NCI-H146 (cell line): ENCODE results near the gene RNF149.
"Not testable (repeated sequence)": the region's sequence is repeated elsewhere in the genome, so short reads cannot be mapped to it uniquely, and the experiment has no call there.

ENCODE experiments used
- DNase-seq: peaks from one replicate; lab custom pipeline; 2025; lab: John Stamatoyannopoulos, UW

The RNF149 gene, protein sequence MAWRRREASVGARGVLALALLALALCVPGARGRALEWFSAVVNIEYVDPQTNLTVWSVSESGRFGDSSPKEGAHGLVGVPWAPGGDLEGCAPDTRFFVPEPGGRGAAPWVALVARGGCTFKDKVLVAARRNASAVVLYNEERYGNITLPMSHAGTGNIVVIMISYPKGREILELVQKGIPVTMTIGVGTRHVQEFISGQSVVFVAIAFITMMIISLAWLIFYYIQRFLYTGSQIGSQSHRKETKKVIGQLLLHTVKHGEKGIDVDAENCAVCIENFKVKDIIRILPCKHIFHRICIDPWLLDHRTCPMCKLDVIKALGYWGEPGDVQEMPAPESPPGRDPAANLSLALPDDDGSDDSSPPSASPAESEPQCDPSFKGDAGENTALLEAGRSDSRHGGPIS

DNA sequence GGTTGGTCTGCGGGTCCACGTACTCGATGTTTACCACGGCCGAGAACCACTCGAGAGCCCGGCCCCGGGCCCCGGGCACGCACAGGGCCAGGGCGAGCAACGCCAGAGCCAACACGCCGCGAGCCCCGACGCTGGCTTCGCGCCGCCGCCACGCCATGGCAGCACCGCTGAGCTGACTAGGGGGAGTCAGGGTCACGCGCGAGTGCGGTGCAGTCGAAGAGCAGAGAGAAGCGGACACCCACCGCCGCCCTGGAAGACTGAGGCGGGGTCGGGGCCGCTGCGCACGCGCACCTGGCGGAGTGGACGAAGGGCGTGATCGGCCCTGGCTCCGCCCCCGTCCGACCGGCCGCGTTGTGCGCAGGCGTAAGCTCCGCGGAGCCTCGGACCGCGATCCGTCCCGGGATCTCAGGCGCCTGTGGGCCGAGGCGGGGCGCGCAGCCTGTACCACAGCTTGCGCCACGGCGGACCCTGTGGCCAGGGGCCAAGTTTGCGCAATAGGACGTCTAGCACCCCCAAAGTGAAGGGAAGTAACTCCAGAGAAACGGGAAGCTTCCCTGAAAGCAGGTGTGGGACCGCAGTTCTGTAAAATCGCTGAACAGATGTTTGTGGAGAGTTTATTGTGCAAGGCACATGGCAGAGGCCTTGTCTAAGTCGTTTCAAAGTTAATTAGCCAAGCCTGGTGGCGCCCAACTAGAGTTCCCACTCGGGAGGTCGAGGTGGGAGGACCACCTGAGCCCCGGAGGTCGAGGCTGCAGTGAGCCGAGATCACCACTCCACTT, at the start of gene RNF149:
RNF149 (minus strand) TSS at position 270 of the 779 bp plus-strand sequence; CDS start at position 157, 113 bp downstream.
- peak; percentile 89 for DNase-seq

DNA sequence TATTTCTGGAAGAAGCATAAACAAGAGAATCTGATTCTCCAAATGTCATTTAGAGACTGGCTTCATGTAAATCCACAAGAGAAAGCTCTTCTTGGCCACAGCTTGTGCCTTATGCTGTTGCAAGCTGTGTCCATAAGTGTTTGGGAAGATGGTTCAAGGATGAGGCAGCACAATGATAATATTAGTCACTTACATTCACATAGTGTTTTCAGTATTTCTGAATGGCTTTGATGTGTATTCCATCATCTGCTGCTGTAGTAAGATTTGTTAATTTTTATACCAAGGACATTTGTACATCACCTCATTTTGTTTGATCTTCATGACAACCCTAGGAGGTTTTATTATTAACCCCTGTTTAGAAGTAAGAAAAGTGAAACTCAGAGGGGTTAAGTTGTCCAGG, 48.9 kb upstream of the RNF149 start:
- no peak for DNase-seq

DNA sequence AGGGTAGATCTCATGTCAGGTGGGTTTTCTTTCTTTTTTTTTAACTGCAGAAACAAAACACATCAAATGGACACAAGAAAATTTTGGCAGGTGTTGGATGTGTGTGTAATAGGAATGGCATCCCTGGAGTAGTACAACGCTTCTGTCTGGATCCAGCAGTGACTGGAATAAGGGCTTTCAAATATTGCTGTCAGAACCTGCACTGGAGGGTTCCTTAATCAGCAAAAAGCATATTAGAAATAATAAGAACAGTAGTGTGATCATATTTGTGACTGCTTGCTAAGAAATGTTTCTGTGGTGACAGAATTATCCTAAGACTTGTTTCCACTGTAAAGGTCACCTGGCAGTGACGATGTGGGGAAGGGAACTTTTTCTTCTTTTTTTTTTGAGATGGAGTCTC, 48.0 kb upstream of the RNF149 start:
- DNase-seq: no peak

DNA sequence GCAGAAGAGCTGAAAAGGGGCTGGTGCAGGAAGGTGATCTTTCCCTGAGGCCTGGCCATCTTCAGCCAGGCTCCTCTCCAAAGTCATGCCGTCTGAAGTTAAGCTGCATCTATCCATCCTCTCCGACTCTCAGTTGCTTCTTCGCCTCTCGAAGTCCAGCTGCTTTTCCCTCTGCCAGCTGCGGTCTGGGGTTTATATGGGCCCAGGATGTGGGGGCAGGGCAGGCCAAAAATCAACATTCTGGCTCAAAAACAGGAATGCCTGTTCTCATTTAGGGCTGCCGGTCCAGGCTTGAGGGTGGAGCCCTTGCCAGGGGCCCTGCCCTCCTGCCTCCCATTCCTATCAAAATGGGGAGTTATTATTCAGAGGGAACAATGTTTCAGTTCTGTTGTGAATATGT, 47.6 kb upstream of the RNF149 start:
- DNase-seq: no peak

DNA sequence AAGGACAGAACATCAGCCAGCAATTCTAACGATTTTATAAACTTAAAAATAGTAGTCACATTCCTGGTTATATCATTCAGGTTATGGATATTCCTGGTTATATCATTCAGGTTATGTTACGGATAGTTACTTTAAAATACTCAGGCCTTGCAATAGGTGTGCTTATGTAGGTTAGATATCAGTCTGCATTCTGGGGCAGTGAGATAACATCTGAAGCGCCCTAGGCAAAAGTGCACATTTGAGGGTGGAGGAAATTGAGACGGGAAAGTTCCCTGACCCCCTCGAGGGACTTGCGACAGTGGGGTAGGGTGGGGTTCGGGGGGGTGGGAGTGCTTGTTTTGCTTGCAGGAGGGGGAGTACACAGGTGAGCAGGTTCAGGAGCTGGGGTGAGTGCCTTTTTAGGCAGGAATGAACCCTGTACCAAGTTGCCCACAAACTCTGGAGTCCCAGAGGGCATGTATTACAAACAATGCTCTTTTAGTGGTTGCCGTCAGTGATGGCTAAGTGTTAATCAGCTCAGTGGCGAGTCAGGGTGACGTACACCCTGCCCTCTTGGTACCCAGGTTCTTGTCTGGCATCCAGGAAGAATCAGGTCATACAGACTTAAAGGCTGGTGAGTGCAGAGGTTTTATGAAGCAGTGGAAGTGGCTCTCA, 47.0 kb upstream of the RNF149 start:
- no peak for DNase-seq

DNA sequence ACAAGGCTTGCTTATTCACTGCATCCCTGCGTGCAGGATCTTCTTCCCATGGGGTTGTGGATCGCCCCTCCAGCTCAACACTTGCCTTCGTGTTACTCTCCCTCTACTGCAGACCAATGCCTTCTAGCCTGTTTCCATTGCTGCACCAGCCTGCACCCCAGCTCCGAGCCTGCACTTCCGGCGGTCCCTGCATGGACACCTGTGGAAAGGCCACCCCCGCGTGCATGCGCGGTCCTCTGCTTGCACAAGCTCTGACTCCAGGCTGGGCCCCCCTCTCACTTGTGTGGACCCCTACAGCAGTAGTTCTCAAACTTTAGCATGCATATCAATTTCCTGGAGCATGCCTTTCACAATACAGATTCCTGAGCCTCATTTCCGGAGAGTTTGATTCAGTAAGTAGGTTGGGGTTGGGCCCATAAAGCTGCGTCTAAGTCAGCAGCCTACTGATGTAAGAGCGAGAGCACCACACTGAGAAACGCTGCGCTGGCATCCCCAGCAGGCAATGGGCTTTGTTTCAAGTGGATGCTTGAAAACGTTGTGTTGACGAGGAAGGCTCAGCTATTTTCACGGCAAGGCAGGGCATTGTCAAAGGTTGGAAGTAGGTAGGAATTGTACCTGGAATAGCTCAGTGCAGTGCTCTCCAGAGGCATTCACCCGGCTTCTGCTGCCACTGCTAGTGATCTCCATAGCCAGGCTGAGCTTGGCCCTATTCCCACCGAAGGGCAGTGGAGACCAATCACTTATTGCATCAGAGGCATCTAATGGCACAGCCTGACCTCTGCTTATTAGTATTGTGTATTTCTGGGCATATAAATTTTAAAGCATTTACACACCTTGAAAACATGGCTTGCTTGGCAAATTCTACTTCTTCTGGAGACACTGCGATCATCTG, 46.2 kb upstream of the RNF149 start:
- no peak for DNase-seq

DNA sequence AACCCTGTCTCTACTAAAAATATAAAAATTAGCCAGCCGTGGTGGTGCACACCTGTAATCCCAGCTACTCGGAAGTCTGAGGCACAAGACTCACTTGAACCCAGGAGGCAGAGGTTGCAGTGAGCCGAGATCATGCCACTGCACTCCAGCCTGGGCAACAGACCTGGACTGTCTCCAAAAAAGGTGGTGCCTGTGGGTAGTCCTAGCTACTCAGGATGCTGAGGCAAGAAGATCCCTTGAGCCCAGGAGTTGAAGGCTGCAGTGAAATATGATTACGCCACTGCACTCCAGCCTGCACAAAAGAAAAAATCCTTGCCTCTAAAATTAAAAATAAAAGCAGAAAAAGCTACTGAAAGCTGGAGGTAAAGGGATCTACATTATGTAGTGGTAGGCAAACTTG, 44.1 kb upstream of the RNF149 start:
- DNase-seq: not testable (repeated sequence)

DNA sequence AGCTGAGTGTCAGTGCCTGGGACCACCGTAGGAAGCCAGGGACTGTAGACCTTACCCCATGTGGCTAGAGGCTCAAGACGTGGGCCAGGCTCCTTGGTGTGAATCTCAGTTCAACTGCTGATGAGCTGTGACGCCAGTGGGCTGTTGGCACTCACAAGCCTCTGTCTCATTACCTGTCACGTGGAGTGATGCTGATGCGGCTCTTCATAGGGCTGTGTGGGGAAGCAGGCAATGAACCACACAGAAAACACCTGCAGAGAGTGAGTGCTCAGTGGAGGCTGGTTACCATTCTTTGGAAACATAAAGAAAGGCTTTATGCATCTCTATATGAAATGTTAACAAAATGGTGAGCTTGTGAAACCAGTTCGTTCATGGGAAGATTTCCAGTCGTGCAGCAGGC, 42.7 kb upstream of the RNF149 start:
- DNase-seq: no peak

DNA sequence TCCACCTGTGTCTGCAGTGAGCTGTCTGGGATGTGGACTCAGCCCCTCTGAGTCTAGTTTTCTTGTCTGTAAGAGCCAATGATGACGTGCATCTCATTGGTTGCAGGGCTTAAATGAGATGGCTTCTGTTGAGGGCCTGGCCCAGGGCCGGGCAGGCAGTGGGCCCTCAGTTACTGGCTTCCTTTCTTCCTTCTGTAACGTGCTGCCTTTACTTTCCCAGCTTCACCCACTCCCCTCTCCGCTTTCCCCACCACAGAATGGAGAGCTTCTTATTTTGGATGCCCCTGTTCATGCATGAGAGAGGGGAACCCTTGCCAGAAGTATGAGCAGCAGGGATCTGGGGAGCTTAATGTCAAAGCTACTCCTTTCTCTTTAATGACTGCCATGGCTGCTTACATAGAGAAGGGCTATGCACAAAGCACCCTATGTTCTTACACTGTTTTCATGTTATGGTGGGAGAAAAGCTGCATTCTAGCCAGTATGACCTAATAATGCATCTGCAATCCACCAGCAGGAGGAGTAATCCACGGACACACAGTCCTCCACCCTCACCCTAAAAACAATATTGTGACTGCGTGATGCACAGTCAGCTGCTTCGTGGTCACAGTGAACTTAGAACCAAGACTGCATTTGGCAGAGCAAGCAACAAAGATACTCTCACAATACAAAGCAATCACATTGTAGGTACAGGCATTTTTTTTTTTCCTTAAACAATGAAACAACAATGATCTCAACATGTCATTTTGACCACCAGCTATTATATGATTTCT, 41.6 kb upstream of the RNF149 start:
- DNase-seq: no peak

DNA sequence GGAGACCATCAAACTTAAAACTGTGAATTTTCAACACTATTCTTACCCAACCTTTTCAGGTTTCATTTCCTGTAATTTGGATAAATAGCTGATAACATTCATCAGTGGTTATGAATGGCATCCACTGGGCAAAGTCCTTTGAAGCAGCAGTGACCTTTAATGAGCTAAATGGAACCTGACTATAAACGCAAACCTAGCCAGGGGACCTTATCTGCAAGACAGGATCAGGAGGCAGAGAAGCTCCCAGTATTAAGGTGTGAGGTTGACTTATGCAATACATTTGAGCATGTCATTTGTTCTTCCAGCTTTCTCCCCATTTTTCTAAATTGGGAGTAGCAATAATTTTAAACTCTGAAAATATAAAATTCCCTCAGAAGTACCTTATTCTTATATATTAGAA, 40.4 kb upstream of the RNF149 start:
- no peak for DNase-seq

DNA sequence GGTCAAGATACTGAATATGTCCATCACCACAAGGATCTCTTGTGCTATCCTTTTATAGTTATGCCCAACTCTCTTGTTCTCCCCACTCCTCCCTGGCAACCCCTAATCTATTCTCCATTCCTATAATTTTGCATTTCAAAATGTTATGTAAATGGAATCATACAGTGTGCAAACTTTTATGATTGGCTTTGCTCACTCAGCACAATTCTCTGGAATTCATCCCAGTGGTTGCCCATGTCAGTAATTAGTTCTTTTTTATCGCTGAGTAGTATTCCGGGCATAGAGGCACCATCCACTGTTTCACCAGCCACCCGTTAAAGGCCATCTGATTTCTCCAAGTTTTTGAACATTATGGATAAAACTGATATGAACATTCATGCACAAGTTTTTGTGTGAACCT, 38.4 kb upstream of the RNF149 start:
- no peak for DNase-seq

DNA sequence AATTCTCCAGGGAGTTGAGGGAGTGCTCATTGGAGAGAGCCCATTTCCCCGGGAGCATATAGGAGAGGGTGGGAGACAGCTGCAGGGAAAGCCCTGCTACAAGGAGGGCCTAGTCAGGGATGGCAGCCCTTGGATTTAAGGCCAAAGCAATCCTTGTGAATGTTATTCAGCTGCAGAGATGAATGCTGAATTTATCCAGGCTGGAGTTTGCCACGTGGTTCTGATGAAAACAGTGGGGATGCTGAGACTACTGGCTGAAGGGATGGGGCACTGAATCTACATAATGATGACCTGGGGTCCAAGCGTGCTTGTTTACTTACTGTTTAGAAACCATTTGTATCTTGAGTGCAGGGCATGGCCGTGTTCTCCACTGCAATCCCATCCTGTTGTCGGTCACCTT, 35.6 kb upstream of the RNF149 start:
- no peak for DNase-seq

DNA sequence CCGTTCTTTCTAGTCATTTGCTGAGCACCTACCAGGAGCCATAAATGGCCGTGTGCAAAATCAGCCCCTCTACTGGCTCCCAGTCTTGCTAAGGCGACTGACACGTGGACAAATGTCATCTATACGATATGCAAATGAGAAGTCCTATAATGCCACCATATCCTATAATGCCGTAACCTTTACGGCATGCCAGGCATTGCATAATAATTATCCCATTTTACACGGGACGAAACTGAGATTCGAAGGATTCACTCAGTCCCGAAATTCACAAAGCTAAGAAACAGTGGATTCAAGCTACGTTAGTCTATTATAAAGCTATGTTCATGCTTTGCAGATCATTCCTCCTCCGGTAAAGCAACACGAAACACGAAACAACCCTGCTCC, 34.1 kb upstream of the RNF149 start:
- DNase-seq: no peak

DNA sequence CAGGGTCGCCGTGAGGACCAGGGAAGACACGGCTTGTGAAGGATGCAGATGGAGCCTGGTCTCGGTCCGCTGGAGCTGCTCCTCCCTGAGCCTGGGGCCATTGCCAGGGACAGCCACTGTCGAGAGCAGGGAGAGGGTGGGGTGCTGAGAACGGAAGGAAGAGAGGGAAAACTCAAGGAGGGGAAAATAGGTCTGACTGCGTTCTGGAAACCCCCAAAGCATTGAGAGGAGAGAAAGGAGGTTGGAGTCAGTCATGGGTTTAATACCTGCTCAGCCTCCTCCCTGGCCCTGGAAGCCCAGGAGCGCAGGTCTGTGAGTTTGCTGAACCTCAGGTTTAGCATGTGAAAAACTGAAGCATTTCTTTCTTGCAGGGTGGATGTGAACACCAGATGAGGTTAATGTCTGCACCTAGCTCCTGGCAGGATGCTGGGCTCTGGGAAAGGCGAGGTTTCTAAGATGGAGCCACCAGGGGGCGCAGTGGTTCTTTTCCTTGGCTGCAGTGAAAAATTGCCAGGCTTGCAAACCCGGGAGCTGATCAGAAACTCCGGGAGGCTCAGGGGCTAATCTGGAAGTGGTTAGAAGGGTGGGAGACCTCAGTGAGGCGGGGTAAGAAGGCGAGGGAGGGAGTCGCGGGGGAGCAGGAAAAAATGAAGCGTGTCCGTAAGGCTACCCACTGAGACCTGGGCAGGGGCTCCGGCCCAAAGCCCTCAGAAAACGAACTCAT, 33.6 kb upstream of the RNF149 start:
- peak; percentile 46 for DNase-seq

DNA sequence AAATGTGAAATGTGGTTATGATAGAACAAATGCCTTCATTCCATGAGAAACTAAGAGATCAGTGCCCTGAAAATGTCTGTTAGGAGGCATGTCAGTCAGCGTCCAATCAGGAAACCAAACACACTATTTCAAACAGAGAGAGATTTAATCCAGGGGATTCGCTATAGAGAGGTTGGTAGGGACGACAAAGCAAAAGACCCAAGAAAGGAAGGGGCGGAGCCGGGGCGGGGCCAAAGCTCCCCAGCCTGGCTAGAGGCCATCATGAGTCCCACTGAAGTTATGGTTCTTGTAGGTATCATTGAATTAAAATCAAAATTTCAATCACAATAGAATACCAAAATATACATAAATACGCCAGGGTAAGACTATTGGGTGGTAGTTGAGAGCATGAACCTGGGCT, 32.9 kb upstream of the RNF149 start:
- DNase-seq: no peak

DNA sequence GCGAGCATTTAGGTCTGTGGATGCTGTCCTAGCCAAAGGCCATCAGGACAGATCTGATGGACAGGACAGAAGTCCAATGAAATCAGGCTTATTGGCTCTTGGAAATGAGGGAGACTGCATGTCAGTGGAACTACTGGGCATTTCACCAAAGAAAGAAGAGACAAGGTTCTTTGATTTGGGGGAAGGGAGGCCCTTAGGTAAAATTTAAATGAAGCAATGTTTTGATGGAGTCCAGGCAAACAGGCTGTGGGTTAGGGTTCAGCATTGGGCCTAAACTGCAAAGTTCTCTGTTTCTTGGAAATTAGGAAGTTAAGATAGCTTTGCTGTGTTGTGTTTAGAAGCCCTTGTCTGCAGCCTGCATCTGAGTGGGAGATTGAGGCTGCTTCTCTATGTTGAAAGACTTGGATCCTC, 31.6 kb upstream of the RNF149 start:
- DNase-seq: no peak

DNA sequence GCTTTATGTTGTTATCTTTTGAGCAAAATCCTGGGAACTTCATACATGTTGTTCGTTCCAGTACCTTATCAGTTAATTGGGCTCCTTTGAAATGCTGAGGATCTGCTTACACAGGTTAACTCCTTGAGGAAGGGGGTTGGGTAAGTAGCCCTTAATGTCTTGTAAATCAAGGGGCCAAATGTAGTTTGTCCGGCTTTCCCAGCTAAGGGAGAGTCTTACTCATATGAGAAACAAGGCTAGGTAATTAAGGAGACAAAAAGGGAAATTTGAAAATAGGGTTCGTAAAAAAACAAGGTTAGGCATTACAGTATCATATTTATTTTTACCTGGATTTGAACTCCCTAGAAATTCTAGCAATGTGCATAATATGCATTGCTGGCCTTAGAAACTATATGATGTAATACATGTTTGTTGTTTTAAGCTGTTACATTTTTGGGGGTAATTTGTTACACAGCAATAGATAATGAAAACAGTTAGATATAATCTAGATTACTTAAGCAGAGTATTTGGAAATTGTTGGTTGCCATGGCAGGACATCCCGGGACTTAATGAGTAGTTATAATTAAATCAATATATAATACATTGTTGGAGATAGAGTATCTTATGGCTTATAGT, 30.9 kb upstream of the RNF149 start:
- DNase-seq: no peak

DNA sequence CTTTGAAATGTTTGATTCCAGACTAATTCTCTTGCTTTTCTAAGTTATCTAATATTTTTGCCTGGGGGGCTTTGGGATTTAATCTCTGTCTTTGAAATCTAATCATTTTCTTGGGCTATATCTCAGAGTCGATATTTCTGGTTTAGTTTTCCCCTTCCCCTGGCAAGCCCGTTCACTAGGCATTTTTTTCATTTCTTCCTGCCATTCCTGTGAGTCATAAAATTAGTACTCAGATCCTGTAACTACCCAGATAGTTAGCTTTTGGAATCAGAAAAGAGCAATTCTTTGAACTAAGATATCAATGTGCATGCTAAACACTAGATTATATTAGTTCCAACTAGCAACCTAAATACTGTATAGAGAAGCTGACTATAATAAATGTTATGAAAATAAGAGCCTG, 29.4 kb upstream of the RNF149 start:
- no peak for DNase-seq

DNA sequence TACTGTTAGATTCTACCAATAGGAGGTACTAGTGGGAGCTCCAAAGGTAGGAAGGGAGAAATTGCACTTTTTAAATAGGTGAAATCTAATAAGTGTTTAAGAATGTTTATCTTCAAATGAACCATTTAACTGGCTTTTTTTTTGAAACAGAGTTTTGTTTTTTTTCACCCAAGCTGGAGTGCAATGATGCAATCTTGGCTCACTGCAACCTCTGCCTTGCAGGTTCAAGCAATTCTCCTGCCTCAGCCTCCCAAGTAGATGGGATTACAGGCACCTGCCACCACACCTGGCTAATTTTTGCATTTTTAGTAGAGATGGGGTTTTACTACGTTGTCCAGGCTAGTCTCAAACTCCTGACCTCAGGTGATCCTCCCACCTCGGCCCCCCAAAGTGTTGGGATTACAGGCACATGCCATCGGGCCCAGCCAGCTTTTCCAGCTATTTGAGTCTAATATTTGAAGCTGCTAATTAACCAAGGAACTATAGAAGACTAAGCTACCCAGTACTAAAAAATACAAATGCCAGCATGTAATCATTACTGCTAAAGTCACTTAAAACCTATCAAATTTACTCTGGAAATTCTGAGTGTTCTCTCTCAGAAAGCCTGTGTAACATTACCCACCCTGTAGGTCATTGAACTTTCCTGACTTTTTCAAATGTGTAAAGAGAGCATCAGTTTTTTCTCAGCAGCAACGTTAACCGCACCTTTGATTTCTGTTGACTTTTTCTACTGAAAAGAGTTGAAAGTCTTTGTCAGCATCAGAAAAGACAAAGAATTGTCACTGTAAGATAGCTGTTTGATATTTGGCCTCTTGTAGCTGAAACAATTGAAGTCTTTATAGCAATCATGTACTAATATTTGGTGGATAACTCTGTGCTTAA, 24.6 kb upstream of the RNF149 start:
- no peak for DNase-seq
